HG03460 (cell line): ENCODE measurements around the gene HOXA1.

Experiments used
- ATAC-seq: cut with Tn5 transposase; IDR thresholded peaks from one replicate; pipeline ENCODE4 v1.9.1; 2021; ENCODE audit not compliant: unreplicated experiment

HOXA1 gene

GRCh38 chr7:27116962-27117886 lies 21.4 kb upstream of the HOXA1 start:
- ATAC-seq: no peak

DNA sequence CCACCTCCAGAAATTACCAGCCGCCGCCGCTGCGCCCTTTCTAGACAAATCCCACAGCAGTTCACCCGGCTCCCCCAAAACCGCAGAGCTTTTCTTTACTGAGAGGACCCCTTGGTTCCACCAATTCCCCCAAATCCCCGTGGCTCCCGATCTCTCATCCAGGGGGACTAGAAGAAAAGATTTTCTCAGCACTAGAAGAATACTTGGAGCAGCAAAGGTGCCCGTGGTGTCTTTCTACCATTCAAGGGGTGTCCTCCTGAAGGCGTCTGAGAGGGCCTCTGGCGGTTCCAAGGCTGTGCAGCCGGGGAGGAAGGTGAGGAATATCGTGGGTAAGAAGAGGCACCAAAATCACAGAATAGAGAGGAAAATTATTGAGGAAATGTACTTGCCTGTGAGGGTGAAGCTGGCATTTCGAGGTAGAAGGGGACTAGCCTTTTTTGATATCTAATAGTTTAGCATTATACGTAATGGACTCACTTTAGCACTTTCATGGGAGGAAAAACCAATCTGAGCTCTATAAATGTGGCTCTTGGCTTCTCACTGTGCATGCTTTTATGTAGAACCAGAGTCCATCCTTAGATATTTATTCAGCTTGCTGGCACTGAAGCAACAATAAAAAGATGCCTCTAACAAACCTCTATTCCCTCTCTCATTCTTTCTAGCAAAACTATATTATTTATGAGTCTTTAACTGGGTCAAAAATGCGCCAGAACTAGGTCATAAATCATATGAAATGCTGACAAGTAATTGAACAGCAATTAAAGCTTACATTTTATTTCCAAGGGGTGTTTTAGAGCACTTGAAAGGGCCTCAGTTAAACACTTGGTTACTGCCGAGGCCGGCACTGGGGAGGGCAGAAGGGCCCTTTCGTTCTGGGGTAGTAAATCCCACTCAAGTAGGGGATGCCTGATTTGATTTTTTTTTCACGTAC lies 20.5 kb upstream of the HOXA1 start:
- no peak for ATAC-seq

GRCh38 chr7:27115221-27116026 lies 19.6 kb upstream of the HOXA1 start:
- ATAC-seq: no peak

DNA sequence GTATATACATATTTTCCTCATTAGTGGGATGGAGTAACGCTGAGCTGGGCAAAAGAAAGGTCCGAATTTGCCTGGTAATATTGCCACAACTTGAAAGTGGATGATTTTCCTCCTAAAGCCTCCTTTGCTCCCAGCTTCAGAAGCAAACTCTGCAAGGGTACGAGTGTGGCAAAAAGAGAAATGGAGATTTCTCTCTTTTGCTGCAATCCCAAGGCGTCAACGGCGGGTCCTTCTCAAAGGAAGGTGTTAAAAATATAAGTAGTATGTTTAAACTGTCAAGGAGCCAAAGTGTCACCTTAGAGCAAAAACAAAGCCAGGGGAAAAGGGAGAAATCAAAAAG lies 19.1 kb upstream of the HOXA1 start:
- ATAC-seq: no peak

DNA sequence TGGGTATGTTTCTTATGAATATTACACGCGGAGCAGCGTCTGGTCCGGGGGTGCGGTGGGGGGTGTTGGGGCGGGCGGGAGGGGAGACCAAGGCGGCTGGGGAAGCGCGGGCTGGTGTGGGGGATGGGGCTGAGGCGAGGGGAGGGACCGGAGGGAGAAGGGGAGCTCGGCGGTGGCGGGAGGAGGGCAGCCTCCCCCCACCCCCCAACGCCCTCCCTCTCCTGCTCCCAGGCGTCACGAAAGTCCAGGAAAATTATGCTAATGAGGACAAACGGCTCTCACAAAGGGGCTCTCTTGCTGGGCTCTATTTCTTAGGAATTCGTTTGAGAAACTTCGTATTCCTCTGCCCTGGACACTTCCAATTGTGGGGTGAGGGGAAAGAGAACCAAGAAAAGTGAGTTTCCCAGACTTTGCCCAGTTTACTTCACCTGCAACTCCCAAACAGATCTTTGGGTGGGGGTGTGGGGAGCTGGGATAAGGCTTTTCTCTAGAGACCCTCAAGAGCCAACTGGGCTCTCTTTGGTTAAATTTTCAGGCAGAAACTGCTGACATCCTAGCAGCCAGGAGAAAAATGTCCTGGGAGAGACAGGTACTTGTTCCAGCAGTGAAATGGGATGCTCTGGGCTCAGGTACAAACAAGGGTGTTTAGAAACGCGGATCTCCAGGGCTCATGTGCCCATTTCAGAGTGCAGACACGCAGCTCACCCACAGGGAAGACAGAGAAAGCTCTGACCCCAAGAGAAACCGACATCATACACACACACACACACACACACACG lies 18.4 kb upstream of the HOXA1 start:
- no peak for ATAC-seq

- ATAC-seq: no peak
Measured at GRCh38 chr7:27112955-27113949, 17.5 kb upstream of the HOXA1 start.

- ATAC-seq: no peak
Measured at GRCh38 chr7:27112361-27112760, 16.6 kb upstream of the HOXA1 start.

GRCh38 chr7:27111751-27112277 lies 16.0 kb upstream of the HOXA1 start:
- ATAC-seq: no peak

DNA sequence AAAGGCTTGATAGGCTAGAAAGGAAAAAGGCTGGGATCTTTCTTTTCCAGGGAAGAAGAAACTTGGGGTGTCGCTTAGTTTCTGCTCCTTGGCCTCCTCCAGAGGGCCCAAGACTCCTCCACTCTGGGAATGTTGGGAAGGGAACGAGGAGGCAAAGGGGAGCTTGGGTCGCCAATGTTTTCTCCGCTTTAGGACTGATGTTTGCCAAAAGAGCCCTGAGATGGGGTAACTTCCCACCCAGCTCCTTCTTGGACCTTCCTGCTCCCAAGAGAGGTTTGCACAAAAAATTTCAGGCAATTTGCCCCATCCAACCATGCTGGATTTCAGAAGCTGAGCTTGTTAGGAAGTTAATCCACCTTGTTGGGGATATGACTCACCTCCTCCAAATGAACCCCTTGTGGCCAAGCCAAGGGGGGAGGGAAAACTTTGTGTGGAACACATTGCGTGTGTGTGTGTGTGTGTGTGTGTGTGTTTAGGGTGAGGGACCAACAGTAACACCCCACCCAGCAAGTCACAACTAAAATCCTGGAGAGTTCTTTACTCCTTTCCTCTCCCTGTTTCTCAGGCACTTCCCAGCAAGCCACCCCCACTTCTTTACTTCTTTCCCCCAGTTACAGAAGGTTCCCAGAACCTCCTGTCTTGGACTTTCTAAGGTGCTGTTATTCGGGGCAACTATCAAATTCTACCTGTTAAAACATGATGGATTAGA lies 15.4 kb upstream of the HOXA1 start:
- ATAC-seq: no peak

DNA sequence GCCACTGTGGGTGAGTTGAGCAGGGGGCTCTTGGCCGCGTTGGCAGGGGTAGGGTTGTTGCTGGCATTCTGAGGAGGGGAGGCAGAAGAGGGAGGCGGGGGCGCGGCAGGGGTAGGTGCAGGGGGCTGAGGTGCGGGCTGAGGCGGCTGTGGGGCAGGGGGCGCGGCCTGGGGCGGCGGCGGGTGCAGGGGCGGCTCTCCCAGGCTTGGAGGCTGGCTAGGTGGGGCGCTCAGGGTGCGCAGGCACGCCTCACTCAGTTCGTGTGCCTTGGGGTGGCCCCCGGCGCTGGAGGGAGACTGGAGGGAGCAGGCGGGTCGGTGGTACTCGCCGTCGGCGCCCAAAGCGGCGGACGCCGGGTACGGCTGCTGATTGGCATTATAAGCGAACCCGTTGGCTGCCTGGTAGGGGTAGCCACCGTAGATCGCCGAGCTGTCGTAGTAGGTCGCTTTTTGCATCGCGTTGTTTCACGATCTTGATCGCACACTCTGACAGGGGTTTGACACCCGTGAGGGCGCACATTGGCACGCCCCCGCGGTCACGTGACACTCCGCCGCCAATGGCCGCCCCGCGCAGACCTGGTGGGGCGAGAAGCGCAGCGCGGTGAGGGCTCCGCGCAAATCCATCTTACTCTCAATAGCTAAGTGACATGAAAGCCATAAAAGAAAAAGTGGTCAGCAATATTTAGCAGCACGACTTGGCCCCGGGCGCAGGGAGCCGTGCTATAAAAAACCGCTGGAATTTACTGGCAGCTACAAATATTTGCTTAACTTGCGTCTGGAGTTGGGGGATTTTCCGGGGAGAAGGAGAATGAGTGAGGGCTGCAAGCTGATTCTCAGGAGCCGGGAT lies 14.6 kb upstream of the HOXA1 start:
- no peak for ATAC-seq

- ATAC-seq: no peak
Measured at GRCh38 chr7:27109466-27110185, 13.8 kb upstream of the HOXA1 start.

DNA sequence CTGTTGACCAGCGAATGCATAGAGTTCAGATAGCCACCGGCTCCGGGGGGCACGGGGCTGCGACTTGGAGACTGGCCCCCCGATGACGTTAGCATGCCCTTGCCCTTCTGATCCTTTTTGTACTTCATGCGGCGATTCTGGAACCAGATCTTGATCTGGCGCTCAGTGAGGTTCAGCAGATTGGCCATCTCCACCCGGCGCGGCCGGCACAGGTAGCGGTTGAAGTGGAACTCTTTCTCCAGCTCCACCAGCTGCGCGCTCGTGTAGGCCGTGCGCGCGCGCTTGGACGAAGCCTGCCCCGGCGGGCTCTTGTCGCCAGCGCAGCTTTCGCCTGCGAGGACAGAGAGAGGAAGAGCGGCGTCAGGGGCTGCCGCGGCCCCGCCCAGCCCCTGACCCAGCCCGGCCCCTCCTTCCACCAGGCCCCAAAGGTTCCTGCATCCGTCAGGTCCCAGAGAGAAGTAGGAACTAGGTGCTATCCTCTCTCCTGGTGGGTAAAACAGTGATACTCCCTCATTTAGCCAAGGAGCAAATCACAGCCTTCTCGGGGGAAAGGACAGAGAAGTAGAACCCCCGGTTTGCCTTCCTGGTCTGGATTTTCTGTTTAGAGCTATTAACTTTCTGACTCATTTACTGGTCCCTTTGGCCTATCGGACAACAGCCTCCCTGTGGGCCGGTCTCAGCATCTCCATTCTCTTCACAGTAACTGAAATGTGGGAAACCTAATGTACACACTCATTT lies 12.8 kb upstream of the HOXA1 start:
- no peak for ATAC-seq

- ATAC-seq: no peak
Measured at GRCh38 chr7:27107391-27108381, 11.9 kb upstream of the HOXA1 start.

GRCh38 chr7:27106901-27107240 lies 11.1 kb upstream of the HOXA1 start:
- ATAC-seq: no peak
